ENCODE data around the gene APBA2. TPM values are rescaled to one million over a fixed set of nuclear protein-coding genes. Genes with fewer than 3 reads are reported as not detected.

APBA2 gene
- total RNA-seq, 1 experiment from 2014 or later, result not detected

DNA sequence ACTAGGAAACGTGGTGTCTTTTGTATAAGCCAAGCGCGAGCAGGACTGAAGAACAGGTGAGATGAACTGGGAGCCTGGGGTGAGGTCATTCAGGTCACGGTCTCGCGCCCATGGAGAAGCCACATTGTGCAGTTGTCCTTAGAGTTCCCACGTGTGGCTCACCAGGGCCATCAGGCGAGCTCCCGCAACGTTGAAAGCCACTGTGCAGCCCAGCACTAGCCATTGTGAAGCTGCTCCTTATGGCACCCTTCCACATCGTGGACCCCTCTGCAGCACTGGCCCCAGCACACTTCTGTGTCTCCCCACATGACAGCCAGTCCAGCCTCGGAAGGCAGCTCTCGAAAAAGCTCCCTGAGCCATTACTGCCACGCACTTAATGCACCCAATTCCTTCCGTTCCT, 7.6 kb upstream of the APBA2 start:
- DNase-seq, result no peak
- Mint-ChIP-seq H3K27me3 (ENCODE audit: insufficient read depth, unreplicated experiment) (no peaks in the 10 kb centered on the region), H3K4me3 (ENCODE audit: unreplicated experiment) (no peak overlapping the region), H3K27ac (ENCODE audit: unreplicated experiment) (no peak overlapping the region), H3K4me1 (ENCODE audit: low read depth, unreplicated experiment) (no peaks in the 10 kb centered on the region), H3K36me3 (ENCODE audit: insufficient read depth, unreplicated experiment) (peaks cover 3% of the 10 kb centered on the region), H3K9me3 (ENCODE audit: unreplicated experiment) (no peaks in the 10 kb centered on the region)
- CTCF ChIA-PET, result no interaction called here
- POLR2A ChIA-PET, result no interaction called here
- intact Hi-C loops (cut with micrococcal nuclease; ENCODE audit: unreplicated experiment), result no loop called here
- no TSS peak for BruUV-seq (replicated peaks)
- H3K27me3 ChIP-seq (replicated peaks; ENCODE audit: control insufficient read depth, insufficient read depth, low read length), result no peaks in the 10 kb centered on the region
- H3K4me1 ChIP-seq, result no peaks in the 10 kb centered on the region
- TF ChIP-seq, protein P1, sequence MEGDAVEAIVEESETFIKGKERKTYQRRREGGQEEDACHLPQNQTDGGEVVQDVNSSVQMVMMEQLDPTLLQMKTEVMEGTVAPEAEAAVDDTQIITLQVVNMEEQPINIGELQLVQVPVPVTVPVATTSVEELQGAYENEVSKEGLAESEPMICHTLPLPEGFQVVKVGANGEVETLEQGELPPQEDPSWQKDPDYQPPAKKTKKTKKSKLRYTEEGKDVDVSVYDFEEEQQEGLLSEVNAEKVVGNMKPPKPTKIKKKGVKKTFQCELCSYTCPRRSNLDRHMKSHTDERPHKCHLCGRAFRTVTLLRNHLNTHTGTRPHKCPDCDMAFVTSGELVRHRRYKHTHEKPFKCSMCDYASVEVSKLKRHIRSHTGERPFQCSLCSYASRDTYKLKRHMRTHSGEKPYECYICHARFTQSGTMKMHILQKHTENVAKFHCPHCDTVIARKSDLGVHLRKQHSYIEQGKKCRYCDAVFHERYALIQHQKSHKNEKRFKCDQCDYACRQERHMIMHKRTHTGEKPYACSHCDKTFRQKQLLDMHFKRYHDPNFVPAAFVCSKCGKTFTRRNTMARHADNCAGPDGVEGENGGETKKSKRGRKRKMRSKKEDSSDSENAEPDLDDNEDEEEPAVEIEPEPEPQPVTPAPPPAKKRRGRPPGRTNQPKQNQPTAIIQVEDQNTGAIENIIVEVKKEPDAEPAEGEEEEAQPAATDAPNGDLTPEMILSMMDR (IDR thresholded peaks at IDR 0.05; ENCODE audit: insufficient read depth in 1 of 2, low read depth in 1 of 2, low read length in 1 of 2, severe bottlenecking in 1 of 2, unreplicated experiment in 1 of 2), result no peak
- no peaks in the 10 kb centered on the region for H3K9me3 ChIP-seq
- H3K4me3 ChIP-seq (ENCODE audit: low read depth, low read length), result no peak overlapping the region
- no peaks in the 10 kb centered on the region for H3K36me3 ChIP-seq (ENCODE audit: control insufficient read depth, insufficient read depth, low read length)

DNA sequence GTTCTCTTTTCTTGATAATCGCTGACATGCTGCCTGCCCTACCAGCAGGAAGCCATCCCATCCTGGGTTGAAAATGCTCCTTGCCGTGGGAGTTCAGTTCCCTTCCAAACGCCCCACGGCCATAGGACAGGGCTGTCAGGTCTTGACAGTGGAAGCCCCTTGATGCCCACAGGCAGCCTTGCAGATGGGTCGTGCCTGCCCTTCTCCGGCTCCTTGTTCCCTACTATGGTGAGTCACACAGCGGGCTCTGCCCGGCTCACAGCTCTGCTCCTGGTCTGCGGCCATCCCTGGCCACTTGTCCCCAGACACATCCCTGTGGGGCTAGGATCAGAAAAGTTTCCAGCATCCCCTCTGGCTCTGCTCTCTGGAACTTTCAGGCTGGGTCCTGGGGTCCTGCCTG, 6.2 kb upstream of the APBA2 start:
- Mint-ChIP-seq H3K27me3 (ENCODE audit: insufficient read depth, unreplicated experiment) (no peaks in the 10 kb centered on the region), H3K4me1 (ENCODE audit: low read depth, unreplicated experiment) (no peaks in the 10 kb centered on the region), H3K4me3 (ENCODE audit: unreplicated experiment) (no peak overlapping the region), H3K27ac (ENCODE audit: unreplicated experiment) (no peak overlapping the region), H3K9me3 (ENCODE audit: unreplicated experiment) (no peaks in the 10 kb centered on the region), H3K36me3 (ENCODE audit: insufficient read depth, unreplicated experiment) (no peaks in the 10 kb centered on the region)
- Histone ChIP-seq H3K4me3 (ENCODE audit: low read depth, low read length) (no peak overlapping the region), H3K4me1 (no peaks in the 10 kb centered on the region), H3K9me3 (no peaks in the 10 kb centered on the region), H3K27me3 (replicated peaks; ENCODE audit: control insufficient read depth, insufficient read depth, low read length) (no peaks in the 10 kb centered on the region), H3K36me3 (ENCODE audit: control insufficient read depth, insufficient read depth, low read length) (no peaks in the 10 kb centered on the region)
- intact Hi-C loops (cut with micrococcal nuclease; ENCODE audit: unreplicated experiment), result no loop called here
- ChIA-PET CTCF (no interaction called here), POLR2A (no interaction called here)
- no TSS peak for BruUV-seq (replicated peaks)
- no peak for DNase-seq
- TF ChIP-seq, protein P1 (IDR thresholded peaks at IDR 0.05; ENCODE audit: insufficient read depth in 1 of 2, low read depth in 1 of 2, low read length in 1 of 2, severe bottlenecking in 1 of 2, unreplicated experiment in 1 of 2), result no peak

GRCh38 chr15:28880680-28881079, 5.1 kb upstream of the APBA2 start:
- Mint-ChIP-seq H3K27me3 (ENCODE audit: insufficient read depth, unreplicated experiment) (no peaks in the 10 kb centered on the region), H3K4me1 (ENCODE audit: low read depth, unreplicated experiment) (no peaks in the 10 kb centered on the region), H3K27ac (ENCODE audit: unreplicated experiment) (no peak overlapping the region), H3K36me3 (ENCODE audit: insufficient read depth, unreplicated experiment) (no peaks in the 10 kb centered on the region), H3K9me3 (ENCODE audit: unreplicated experiment) (no peaks in the 10 kb centered on the region), H3K4me3 (ENCODE audit: unreplicated experiment) (no peak overlapping the region)
- TF ChIP-seq, protein P1 (IDR thresholded peaks at IDR 0.05; ENCODE audit: insufficient read depth in 1 of 2, low read depth in 1 of 2, low read length in 1 of 2, severe bottlenecking in 1 of 2, unreplicated experiment in 1 of 2), result no peak
- Histone ChIP-seq H3K27me3 (replicated peaks; ENCODE audit: control insufficient read depth, insufficient read depth, low read length) (no peaks in the 10 kb centered on the region), H3K4me3 (ENCODE audit: low read depth, low read length) (no peak overlapping the region), H3K9me3 (no peaks in the 10 kb centered on the region), H3K36me3 (ENCODE audit: control insufficient read depth, insufficient read depth, low read length) (no peaks in the 10 kb centered on the region), H3K4me1 (no peaks in the 10 kb centered on the region)
- intact Hi-C loops (cut with micrococcal nuclease; ENCODE audit: unreplicated experiment), result no loop called here
- BruUV-seq (replicated peaks), result no TSS peak
- DNase-seq, result no peak
- POLR2A ChIA-PET, result no interaction called here
- CTCF ChIA-PET, result no interaction called here
